Gastrocnemius medialis (tissue), 4 donors: ENCODE data around the gene PLXNB1.

ENCODE experiments used
- POLR2A ChIP-seq, 2 donors: fragments of 450-650 bp; IDR thresholded peaks; one replicate each; pipeline ENCODE4 v1.6.1; 2017; ENCODE audit warnings: antibody characterized with exemption in 2 of 2, mild to moderate bottlenecking in 2 of 2, moderate library complexity in 2 of 2
- TF ChIP-seq, protein P1 (sequence below), 5 experiments: fragments of 450-650 bp in 3 of 5; fragments of 200-600 bp in 2 of 5; sonication (generic) in 2 of 5; IDR thresholded peaks in 4 of 5; conservative IDR thresholded peaks in 1 of 5; 1 replicate in 4 of 5; 2 replicates in 1 of 5; pipeline ENCODE4 v1.5.1; 2016 to 2019; ENCODE audit warnings: antibody characterized with exemption in 5 of 5, mild to moderate bottlenecking in 3 of 5, moderate library complexity in 3 of 5

DNA sequence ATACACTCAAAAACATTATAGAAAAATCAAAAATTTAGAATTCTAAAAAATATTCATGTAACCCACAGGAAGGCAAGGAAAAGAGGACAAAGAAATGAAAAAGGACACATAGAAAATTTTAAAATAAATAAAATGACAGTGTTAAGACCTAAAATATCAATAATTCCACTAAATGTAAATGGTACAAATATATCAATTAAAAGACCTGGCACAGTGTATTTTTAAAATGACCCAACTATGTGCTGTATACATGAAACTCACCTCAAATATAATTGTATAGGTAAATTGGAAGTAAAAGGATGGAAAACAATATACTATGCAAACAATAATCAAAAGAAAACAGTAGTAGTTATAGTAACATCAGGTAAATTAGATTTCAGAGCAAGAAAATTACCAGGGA is 68.0 kb downstream of the PLXNB1 start:
- TF ChIP-seq, protein P1, sequence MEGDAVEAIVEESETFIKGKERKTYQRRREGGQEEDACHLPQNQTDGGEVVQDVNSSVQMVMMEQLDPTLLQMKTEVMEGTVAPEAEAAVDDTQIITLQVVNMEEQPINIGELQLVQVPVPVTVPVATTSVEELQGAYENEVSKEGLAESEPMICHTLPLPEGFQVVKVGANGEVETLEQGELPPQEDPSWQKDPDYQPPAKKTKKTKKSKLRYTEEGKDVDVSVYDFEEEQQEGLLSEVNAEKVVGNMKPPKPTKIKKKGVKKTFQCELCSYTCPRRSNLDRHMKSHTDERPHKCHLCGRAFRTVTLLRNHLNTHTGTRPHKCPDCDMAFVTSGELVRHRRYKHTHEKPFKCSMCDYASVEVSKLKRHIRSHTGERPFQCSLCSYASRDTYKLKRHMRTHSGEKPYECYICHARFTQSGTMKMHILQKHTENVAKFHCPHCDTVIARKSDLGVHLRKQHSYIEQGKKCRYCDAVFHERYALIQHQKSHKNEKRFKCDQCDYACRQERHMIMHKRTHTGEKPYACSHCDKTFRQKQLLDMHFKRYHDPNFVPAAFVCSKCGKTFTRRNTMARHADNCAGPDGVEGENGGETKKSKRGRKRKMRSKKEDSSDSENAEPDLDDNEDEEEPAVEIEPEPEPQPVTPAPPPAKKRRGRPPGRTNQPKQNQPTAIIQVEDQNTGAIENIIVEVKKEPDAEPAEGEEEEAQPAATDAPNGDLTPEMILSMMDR (IDR thresholded peaks at IDR 0.05 in 4 of 5, conservative IDR thresholded peaks at IDR 0.05 in 1 of 5): no peak
- TF ChIP-seq POLR2A (IDR thresholded peaks at IDR 0.05): no peak
